Endothelial cell of umbilical vein (primary cell): ENCODE results near the gene HEXA. TPM values are rescaled to one million over a fixed set of nuclear protein-coding genes. Genes with fewer than 3 reads are reported as not detected.

Experiments
- BruUV-seq: library from RNA; stranded (reverse); fragments of 400-500 nt; replicated peaks from 2 replicates; lab custom pipeline; 2021; lab: Mats Ljungman, UMichigan
- CTCF ChIA-PET: fragments of 300-600, 350-600 bp; sonication (Branson Sonifier 250); formaldehyde crosslinking; loops from one replicate; lab custom pipeline; 2021; ENCODE audit warnings: antibody characterized with exemption, inconsistent platforms; lab: Charles Lee
- POLR2A ChIA-PET: fragments of 300-600, 350-600 bp; sonication (Branson Sonifier 250); formaldehyde crosslinking; loops from one replicate; lab custom pipeline; 2021; ENCODE audit warnings: antibody characterized with exemption, inconsistent platforms; lab: Charles Lee
- DNase-seq: peaks from one replicate; pipeline ENCODE4 v3.0.0-alpha.2; 2011; ENCODE audit warnings: low read depth, low spot score
- FAIRE-seq: peaks from 2 replicates; lab custom pipeline; 2011; peaks lifted over from hg19 to GRCh38; lab: Jason Lieb, UNC
- H2AFZ ChIP-seq: 2 replicates; pipeline ENCODE4 v1.6.0; 2012; ENCODE audit warnings: low read depth, low read length, control low read depth, inconsistent platforms
- H3K27ac ChIP-seq: 2 replicates; pipeline ENCODE4 v1.5.1; 2011; ENCODE audit warnings: low read depth, mild to moderate bottlenecking, control low read depth, low read length, moderate library complexity; ENCODE audit not compliant: insufficient read depth
- H3K27me3 ChIP-seq, 2 experiments: 2 replicates each; pipeline versions ENCODE4 v1.6.0 to v1.6.1; 2011; ENCODE audit warnings: low read length in 2 of 2, mixed read lengths in 1 of 2; ENCODE audit not compliant: control insufficient read depth in 2 of 2, insufficient read depth in 2 of 2
- H3K36me3 ChIP-seq, 2 experiments: 2 replicates in 1 of 2; 3 replicates in 1 of 2; pipeline ENCODE4 v1.5.1; 2011; ENCODE audit warnings: low read length in 2 of 2, mild to moderate bottlenecking in 1 of 2, moderate library complexity in 1 of 2; ENCODE audit not compliant: control insufficient read depth in 2 of 2, insufficient read depth in 2 of 2; ENCODE audit errors: extremely low read depth in 1 of 2
- H3K4me1 ChIP-seq: 3 replicates; pipeline ENCODE4 v1.5.1; 2011; ENCODE audit warnings: mild to moderate bottlenecking, low read length; ENCODE audit not compliant: control insufficient read depth, insufficient read depth; ENCODE audit errors: extremely low read depth
- H3K4me2 ChIP-seq: 2 replicates; pipeline ENCODE4 v1.6.1; 2011; ENCODE audit warnings: low read length, control low read depth, mixed read lengths; ENCODE audit not compliant: insufficient read depth
- H3K4me3 ChIP-seq, 3 experiments: fragments of 200-600 bp in 1 of 3; sonication (generic), shearing (Covaris generic) in 1 of 3; replicated peaks in 1 of 3; 2 replicates each; pipeline ENCODE4 v1.5.1; 2011 to 2016; ENCODE audit warnings: control low read depth in 3 of 3, low read length in 3 of 3, mild to moderate bottlenecking in 2 of 3, inconsistent platforms in 1 of 3, low read depth in 1 of 3, moderate library complexity in 1 of 3; ENCODE audit not compliant: insufficient read depth in 1 of 3
- H3K79me2 ChIP-seq: 2 replicates; pipeline ENCODE4 v1.6.0; 2012; ENCODE audit warnings: low read length, inconsistent platforms; ENCODE audit not compliant: control insufficient read depth, insufficient read depth
- H3K9ac ChIP-seq: replicated peaks from 2 replicates; pipeline ENCODE3; 2011; ENCODE audit warnings: low read length, control low read depth; ENCODE audit not compliant: insufficient read depth; ENCODE audit errors: extremely low read depth
- H3K9me1 ChIP-seq: replicated peaks from 3 replicates; pipeline ENCODE4 v1.6.0; 2011; ENCODE audit warnings: mild to moderate bottlenecking, low read length; ENCODE audit not compliant: control insufficient read depth, insufficient read depth; ENCODE audit errors: extremely low read depth
- H3K9me3 ChIP-seq: replicated peaks from 2 replicates; pipeline ENCODE4 v1.5.1; 2012; ENCODE audit warnings: low read length, inconsistent platforms; ENCODE audit not compliant: control insufficient read depth, insufficient read depth
- H4K20me1 ChIP-seq: replicated peaks from 2 replicates; pipeline ENCODE3; 2011; ENCODE audit warnings: mild to moderate bottlenecking, low read length; ENCODE audit not compliant: control insufficient read depth, insufficient read depth; ENCODE audit errors: extremely low read depth
- EZH2 ChIP-seq: IDR thresholded peaks from 2 replicates; pipeline ENCODE4 v1.6.1; 2012; ENCODE audit warnings: borderline replicate concordance, low read depth, mild to moderate bottlenecking, moderate library complexity, low read length, inconsistent platforms; ENCODE audit not compliant: severe bottlenecking
- FOS ChIP-seq: IDR thresholded peaks from 2 replicates; pipeline ENCODE4 v1.6.1; 2011; ENCODE audit warnings: mild to moderate bottlenecking, low read length, moderate library complexity, borderline replicate concordance; ENCODE audit not compliant: insufficient read depth
- GATA2 ChIP-seq: IDR thresholded peaks from 2 replicates; pipeline ENCODE4 v1.7.0; 2011; ENCODE audit warnings: low read depth, mild to moderate bottlenecking, moderate library complexity, mixed read lengths, low read length; ENCODE audit not compliant: insufficient read length, insufficient read depth
- JUN ChIP-seq: IDR thresholded peaks from 2 replicates; pipeline ENCODE4 v1.6.1; 2011; ENCODE audit warnings: borderline replicate concordance, low read depth; ENCODE audit not compliant: insufficient read length, insufficient read depth
- MAX ChIP-seq: IDR thresholded peaks from 2 replicates; pipeline ENCODE4 v1.6.1; 2011; ENCODE audit not compliant: insufficient read depth, insufficient read length
- MYC ChIP-seq: IDR thresholded peaks from one replicate; pipeline ENCODE4 v1.6.1; 2011; ENCODE audit warnings: mild to moderate bottlenecking, low read depth, low read length
- POLR2A ChIP-seq: IDR thresholded peaks from 2 replicates; pipeline ENCODE4 v1.6.1; 2012; ENCODE audit warnings: low read depth, mild to moderate bottlenecking, control low read depth, low read length
- POLR2AphosphoS5 ChIP-seq: IDR thresholded peaks from 2 replicates; pipeline ENCODE4 v1.6.1; 2012; ENCODE audit warnings: low read depth, mild to moderate bottlenecking, control low read depth, low read length, moderate library complexity; ENCODE audit not compliant: insufficient read depth
- dilution Hi-C: fragments of 300-500 bp; cut with MboI; formaldehyde crosslinking; loops from one replicate; pipeline ENCODE4 v1.15.0; 2019; ENCODE audit warnings: low sequenced_read_pairs; ENCODE audit not compliant: extremely low pct_ligation_motif_present
- intact Hi-C: fragments of 100-400 bp; cut with micrococcal nuclease; formaldehyde crosslinking; loops from one replicate; pipeline ENCODE4 v1.10.0; 2022
- polyA plus RNA-seq, 4 experiments: library from polyadenylated mRNA; depleted of rRNA in 3 of 4; stranded (reverse) in 3 of 4; unstranded in 1 of 4; fragments of >200 nt; gene quantifications; 2 replicates each; pipeline versions ENCODE4 v1.2.1 to v1.2.3, GENCODE V29; 2011 to 2012; ENCODE audit warnings: missing spikeins in 1 of 4
- total RNA-seq: library from RNA; stranded (reverse); gene quantifications from 2 replicates; pipeline ENCODE4 v1.2.3, GENCODE V29; 2021
- TF ChIP-seq, protein P1 (sequence below), 2 donors: IDR thresholded peaks; 1 replicate in 1 of 2; 2 replicates in 1 of 2; pipeline ENCODE4 v1.5.1; 2011; ENCODE audit warnings: low read length in 2 of 2, mild to moderate bottlenecking in 2 of 2, moderate library complexity in 2 of 2, control low read depth in 1 of 2, inconsistent platforms in 1 of 2, low read depth in 1 of 2; ENCODE audit not compliant: insufficient read depth in 1 of 2; ENCODE audit errors: extremely low read depth in 1 of 2

Gene HEXA
- total and polyA plus RNA-seq, 2 donors (not counting 3 experiments of a cell fraction or from before 2014, with no cell fraction given): 108 to 212 TPM

DNA sequence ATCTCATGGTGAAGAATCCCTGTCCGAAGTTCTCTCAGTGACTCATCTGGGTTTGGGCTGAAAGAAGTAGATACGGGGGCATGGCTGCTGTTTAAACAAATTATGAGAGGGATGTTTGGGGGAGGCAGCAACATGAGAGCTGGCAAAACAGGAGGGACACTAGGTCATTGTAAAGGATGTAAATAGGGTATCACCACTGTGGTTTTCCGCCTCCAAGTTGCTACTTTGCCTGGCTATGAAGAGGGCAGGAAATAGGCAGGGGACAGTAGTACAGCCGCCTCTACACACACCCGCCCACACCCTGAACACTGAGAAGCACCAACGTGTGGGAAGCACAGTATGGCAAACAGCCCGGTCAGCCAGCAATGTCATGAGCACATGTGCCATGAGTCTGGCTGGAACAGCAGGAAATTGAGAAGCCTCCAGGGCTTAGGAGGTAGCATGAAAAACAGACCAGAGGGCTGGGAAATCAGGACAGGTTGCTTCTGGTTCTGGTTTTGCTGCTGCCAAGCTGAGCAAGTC, 17.1 kb downstream of the HEXA start:
- H3K79me2 ChIP-seq: peaks cover 2% of the 10 kb centered on the region
- BruUV-seq: no TSS peak
- H3K9ac ChIP-seq: no peak overlapping the region
- H3K27ac ChIP-seq: no peak overlapping the region
- TF ChIP-seq POLR2AphosphoS5 (no peak), MAX (peak; percentile 8)
- no peak overlapping the region for H3K4me3 ChIP-seq
- POLR2A ChIA-PET: no interaction called here
- no peak overlapping the region for H3K4me2 ChIP-seq
- H2AFZ ChIP-seq: no peak overlapping the region
- DNase-seq (peak; percentile 59), FAIRE-seq (peak; percentile 70)
- peaks cover 5 to 12% of the 10 kb centered on the region in 2 experiments for H3K36me3 ChIP-seq
- intact Hi-C loops (no loop called here), dilution Hi-C loops (no loop called here)
- H3K9me3 ChIP-seq: no peaks in the 10 kb centered on the region
- H3K4me1 ChIP-seq: peaks cover 8% of the 10 kb centered on the region
- H3K9me1 ChIP-seq: peaks cover 5% of the 10 kb centered on the region
- CTCF ChIA-PET: interaction anchor here (1.3 kb wide), 1 partner anchor 159 kb away, joined by 3 read pairs; no protein-coding TSS in a partner anchor
- H4K20me1 ChIP-seq: no peaks in the 10 kb centered on the region
- no peaks in the 10 kb centered on the region for H3K27me3 ChIP-seq

DNA sequence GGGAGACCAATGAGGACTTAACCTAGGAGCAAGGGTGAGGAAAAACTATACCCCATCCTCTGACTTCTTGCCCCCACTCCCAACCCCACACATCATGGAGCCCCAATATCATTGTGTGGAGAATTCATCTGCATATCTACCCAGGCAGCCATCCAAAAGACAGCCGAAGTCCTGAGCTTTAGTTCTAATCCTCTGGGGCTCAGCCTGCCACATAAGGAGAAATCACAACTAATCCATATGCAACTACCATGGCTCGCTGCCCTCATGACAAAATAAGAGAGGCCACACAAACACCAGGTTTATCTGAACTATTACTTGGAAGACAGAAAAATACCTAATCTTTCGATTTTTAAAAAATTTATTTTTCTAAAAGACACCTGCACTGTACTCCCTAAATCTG, 17.7 kb downstream of the HEXA start:
- Histone ChIP-seq H3K79me2 (peaks cover 2% of the 10 kb centered on the region), H3K36me3 (peaks cover 5 to 12% of the 10 kb centered on the region in 2 experiments), H2AFZ (no peak overlapping the region), H3K27ac (no peak overlapping the region), H4K20me1 (no peaks in the 10 kb centered on the region), H3K9ac (no peak overlapping the region), H3K9me3 (no peaks in the 10 kb centered on the region), H3K27me3 (no peaks in the 10 kb centered on the region), H3K4me2 (no peak overlapping the region), H3K9me1 (peaks cover 5% of the 10 kb centered on the region), H3K4me3 (no peak overlapping the region), H3K4me1 (peaks cover 8% of the 10 kb centered on the region)
- ChIA-PET POLR2A (no interaction called here), CTCF (interaction anchor here (1.3 kb wide), 1 partner anchor 158 kb away, joined by 3 read pairs; no protein-coding TSS in a partner anchor)
- intact Hi-C loops (no loop called here), dilution Hi-C loops (no loop called here)
- no TSS peak for BruUV-seq
- DNase-seq: no peak
- TF ChIP-seq FOS (no peak), EZH2 (no peak), MYC (no peak), MAX (no peak), GATA2 (no peak), JUN (no peak), POLR2A (no peak), POLR2AphosphoS5 (no peak)
- TF ChIP-seq, protein P1, sequence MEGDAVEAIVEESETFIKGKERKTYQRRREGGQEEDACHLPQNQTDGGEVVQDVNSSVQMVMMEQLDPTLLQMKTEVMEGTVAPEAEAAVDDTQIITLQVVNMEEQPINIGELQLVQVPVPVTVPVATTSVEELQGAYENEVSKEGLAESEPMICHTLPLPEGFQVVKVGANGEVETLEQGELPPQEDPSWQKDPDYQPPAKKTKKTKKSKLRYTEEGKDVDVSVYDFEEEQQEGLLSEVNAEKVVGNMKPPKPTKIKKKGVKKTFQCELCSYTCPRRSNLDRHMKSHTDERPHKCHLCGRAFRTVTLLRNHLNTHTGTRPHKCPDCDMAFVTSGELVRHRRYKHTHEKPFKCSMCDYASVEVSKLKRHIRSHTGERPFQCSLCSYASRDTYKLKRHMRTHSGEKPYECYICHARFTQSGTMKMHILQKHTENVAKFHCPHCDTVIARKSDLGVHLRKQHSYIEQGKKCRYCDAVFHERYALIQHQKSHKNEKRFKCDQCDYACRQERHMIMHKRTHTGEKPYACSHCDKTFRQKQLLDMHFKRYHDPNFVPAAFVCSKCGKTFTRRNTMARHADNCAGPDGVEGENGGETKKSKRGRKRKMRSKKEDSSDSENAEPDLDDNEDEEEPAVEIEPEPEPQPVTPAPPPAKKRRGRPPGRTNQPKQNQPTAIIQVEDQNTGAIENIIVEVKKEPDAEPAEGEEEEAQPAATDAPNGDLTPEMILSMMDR (IDR thresholded peaks at IDR 0.05; ENCODE audit: extremely low read depth in 1 of 2, insufficient read depth in 1 of 2, low read depth in 1 of 2, low read length in 2 of 2): no peak
- FAIRE-seq: no peak
